Mesenchymal stem cell (in vitro differentiated cells and primary cell): ENCODE measurements around the gene MAGT1.

Source experiments
- DNase-seq: peaks from one replicate; pipeline ENCODE4 v3.0.0-alpha.2; 2013
- H2AFZ ChIP-seq: one replicate; pipeline ENCODE4 v1.6.1; 2013; ENCODE audit warnings: low read depth, mild to moderate bottlenecking, control low read depth, inconsistent platforms, low read length, moderate library complexity
- H2AK5ac ChIP-seq: 2 replicates; pipeline ENCODE4 v1.6.1; 2013; ENCODE audit warnings: low read length, moderate library complexity, mild to moderate bottlenecking, inconsistent platforms; ENCODE audit not compliant: severe bottlenecking
- H2BK120ac ChIP-seq: one replicate; pipeline ENCODE4 v1.6.1; 2013; ENCODE audit warnings: low read depth, mild to moderate bottlenecking, inconsistent platforms, low read length, moderate library complexity
- H2BK12ac ChIP-seq, 2 experiments: one replicate each; pipeline ENCODE4 v1.6.1; 2013; ENCODE audit warnings: inconsistent platforms in 2 of 2, low read length in 2 of 2, mild to moderate bottlenecking in 2 of 2, moderate library complexity in 2 of 2, control low read depth in 1 of 2
- H2BK15ac ChIP-seq: one replicate; pipeline ENCODE4 v1.6.1; 2013; ENCODE audit warnings: mild to moderate bottlenecking, low read depth, inconsistent platforms; ENCODE audit not compliant: poor library complexity, severe bottlenecking
- H2BK5ac ChIP-seq: 2 replicates; pipeline ENCODE4 v1.6.1; 2013; ENCODE audit warnings: low read depth, mild to moderate bottlenecking, low read length, control low read depth, inconsistent platforms; ENCODE audit not compliant: poor library complexity, severe bottlenecking
- H3K14ac ChIP-seq, 2 experiments: one replicate each; pipeline ENCODE4 v1.6.1; 2013; ENCODE audit warnings: inconsistent platforms in 2 of 2, low read length in 2 of 2, control low read depth in 1 of 2, mild to moderate bottlenecking in 1 of 2, moderate library complexity in 1 of 2
- H3K18ac ChIP-seq, 2 experiments: one replicate each; pipeline ENCODE4 v1.6.1; 2013; ENCODE audit warnings: inconsistent platforms in 2 of 2, low read length in 2 of 2, control low read depth in 1 of 2, low read depth in 1 of 2, mild to moderate bottlenecking in 1 of 2
- H3K23ac ChIP-seq, 2 experiments: one replicate each; pipeline ENCODE4 v1.6.1; 2013; ENCODE audit warnings: inconsistent platforms in 2 of 2, low read length in 2 of 2, mild to moderate bottlenecking in 2 of 2, moderate library complexity in 2 of 2, control low read depth in 1 of 2
- H3K27ac ChIP-seq: 2 replicates; pipeline ENCODE4 v1.5.1; 2013; ENCODE audit warnings: mild to moderate bottlenecking, moderate library complexity, low read length, control low read depth, inconsistent platforms; ENCODE audit not compliant: poor library complexity, severe bottlenecking
- H3K27me3 ChIP-seq, 2 experiments: 2 replicates each; pipeline versions ENCODE4 v1.6.1 to v1.7.0; 2013; ENCODE audit warnings: low read length in 2 of 2, mild to moderate bottlenecking in 2 of 2, moderate library complexity in 2 of 2, control low read depth in 1 of 2, inconsistent platforms in 1 of 2; ENCODE audit not compliant: control insufficient read depth in 1 of 2, insufficient read depth in 1 of 2
- H3K36me3 ChIP-seq, 2 experiments: 2 replicates each; pipeline versions ENCODE4 v1.6.1 to v1.7.0; 2013; ENCODE audit warnings: low read length in 2 of 2, control low read depth in 1 of 2, inconsistent platforms in 1 of 2, low read depth in 1 of 2, mild to moderate bottlenecking in 1 of 2; ENCODE audit not compliant: insufficient read depth in 2 of 2, control insufficient read depth in 1 of 2
- H3K4ac ChIP-seq, 2 experiments: one replicate each; pipeline ENCODE4 v1.6.1; 2013; ENCODE audit warnings: inconsistent platforms in 2 of 2, low read length in 2 of 2, mild to moderate bottlenecking in 2 of 2, moderate library complexity in 2 of 2, control low read depth in 1 of 2, low read depth in 1 of 2
- H3K4me1 ChIP-seq: 2 replicates; pipeline ENCODE4 v1.6.1; 2013; ENCODE audit warnings: low read depth, low read length, control low read depth; ENCODE audit not compliant: control insufficient read depth, insufficient read depth
- H3K4me2 ChIP-seq: 2 replicates; pipeline ENCODE4 v1.6.1; 2013; ENCODE audit warnings: low read length, mild to moderate bottlenecking, inconsistent platforms; ENCODE audit not compliant: poor library complexity, severe bottlenecking
- H3K4me3 ChIP-seq, 2 experiments: 2 replicates each; pipeline versions ENCODE4 v1.5.1 to v1.7.0; 2013; ENCODE audit warnings: low read length in 2 of 2, mild to moderate bottlenecking in 2 of 2, control low read depth in 1 of 2, low read depth in 1 of 2; ENCODE audit not compliant: insufficient read depth in 1 of 2
- H3K79me1 ChIP-seq: replicated peaks from 2 replicates; pipeline ENCODE4 v1.6.1; 2013; ENCODE audit warnings: mild to moderate bottlenecking, control low read depth, low read length, inconsistent platforms; ENCODE audit not compliant: poor library complexity, severe bottlenecking
- H3K9ac ChIP-seq: 2 replicates; pipeline ENCODE4 v1.7.0; 2013; ENCODE audit warnings: mild to moderate bottlenecking, low read length, moderate library complexity
- H3K9me3 ChIP-seq: 2 replicates; pipeline ENCODE4 v1.7.0; 2013; ENCODE audit warnings: mild to moderate bottlenecking, low read length; ENCODE audit not compliant: control insufficient read depth
- H4K8ac ChIP-seq: one replicate; pipeline ENCODE4 v1.6.1; 2013; ENCODE audit warnings: inconsistent platforms, mild to moderate bottlenecking, low read length, moderate library complexity
- H4K91ac ChIP-seq: one replicate; pipeline ENCODE4 v1.6.1; 2013; ENCODE audit warnings: mild to moderate bottlenecking, low read length, inconsistent platforms
- WGBS: methylation state at CpG from one replicate; pipeline ENCODE4 v1.1.7; 2013; ENCODE audit warnings: mixed read lengths; 5-methylcytosine and 5-hydroxymethylcytosine counted together

MAGT1 gene

GRCh38 chrX:77917294-77917933, 22.2 kb upstream of the MAGT1 start:
- Histone ChIP-seq H2BK15ac (no peak overlapping the region), H3K4ac (no peak overlapping the region)

DNA sequence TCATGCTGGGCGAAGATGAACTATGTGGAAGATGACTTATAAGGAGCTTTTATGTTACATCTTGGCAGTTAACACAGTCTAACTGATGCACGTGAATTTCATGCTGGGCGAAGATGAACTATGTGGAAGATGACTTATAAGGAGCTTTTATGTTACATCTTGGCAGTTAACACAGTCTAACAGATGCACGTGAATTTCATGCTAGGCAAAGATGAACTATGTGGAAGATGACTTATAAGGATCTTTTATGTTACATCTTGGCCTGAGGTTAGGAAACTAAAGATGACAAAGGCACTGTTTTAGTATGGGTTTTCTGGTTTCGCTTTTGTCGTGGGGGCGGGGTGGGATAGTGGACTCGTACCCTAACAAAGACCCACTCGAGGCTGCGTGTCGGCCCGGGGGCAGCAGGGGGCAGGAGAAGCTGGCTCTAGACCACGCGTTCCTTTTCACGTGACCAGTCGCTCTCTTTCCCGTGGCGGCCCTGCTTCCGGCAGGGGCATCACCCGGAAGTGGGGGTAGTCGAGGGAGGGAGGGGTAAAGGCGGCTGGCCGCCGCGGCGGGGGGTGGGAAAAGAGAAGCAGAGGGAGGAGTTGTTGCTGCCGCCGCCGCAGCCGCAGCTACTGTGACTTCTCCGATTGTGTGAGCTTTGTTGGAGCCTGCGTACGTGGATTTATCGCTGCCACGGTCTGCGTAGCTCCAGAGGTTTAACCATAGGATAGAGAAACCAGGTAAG, 15.0 kb upstream of the MAGT1 start, which contains the start of gene ATP7A:
ATP7A (plus strand) TSS at position 586 of the 733 bp plus-strand sequence. CDS start 60,949 bp downstream, outside the sequence.
- Histone ChIP-seq H4K91ac (no peak within 1 kb of the TSS), H3K36me3 (peaks cover 3 to 6% of the 10 kb centered on the region in 2 experiments), H3K4me3 (peak within 1 kb of the TSS; percentile 59 to 87), H3K4ac (no peak within 1 kb of the TSS), H3K14ac (no peak within 1 kb of the TSS), H2BK120ac (no peak within 1 kb of the TSS), H3K4me2 (peak within 1 kb of the TSS; percentile 50), H3K18ac (peak within 1 kb of the TSS in 1 of 2 experiments; percentile 54), H2AFZ (peak within 1 kb of the TSS; percentile 43), H3K79me1 (peaks cover 1% of the 10 kb centered on the region), H2BK5ac (no peak within 1 kb of the TSS), H2BK12ac (no peak within 1 kb of the TSS), H3K9me3 (no peaks in the 10 kb centered on the region), H3K27ac (peak within 1 kb of the TSS; percentile 75), H3K9ac (peak within 1 kb of the TSS; percentile 95), H2AK5ac (no peak within 1 kb of the TSS), H3K23ac (no peak within 1 kb of the TSS), H2BK15ac (no peak within 1 kb of the TSS), H3K4me1 (peaks cover 1% of the 10 kb centered on the region), H4K8ac (no peak within 1 kb of the TSS), H3K27me3 (no peaks in the 10 kb centered on the region)
- WGBS, result 12% methylated on average over 25 of the region's 36 CpGs
- DNase-seq, result peak; percentile 92

More at GRCh38 chrX:77917294-77917933, 22.2 kb upstream of the MAGT1 start:
- Histone ChIP-seq H2BK12ac (no peak overlapping the region), H3K27ac (no peak overlapping the region), H2AFZ (no peak overlapping the region), H3K4me3 (no peak overlapping the region), H3K79me1 (peaks cover 1% of the 10 kb centered on the region), H3K4me1 (no peaks in the 10 kb centered on the region), H4K91ac (no peak overlapping the region), H2AK5ac (no peak overlapping the region), H3K14ac (no peak overlapping the region), H2BK120ac (no peak overlapping the region), H2BK5ac (no peak overlapping the region), H4K8ac (no peak overlapping the region), H3K4me2 (no peak overlapping the region), H3K36me3 (no peaks in the 10 kb centered on the region), H3K23ac (no peak overlapping the region), H3K18ac (no peak overlapping the region), H3K9ac (no peak overlapping the region), H3K27me3 (no peaks in the 10 kb centered on the region), H3K9me3 (no peaks in the 10 kb centered on the region)
- WGBS, result 95% methylated on average over 2 of the region's 2 CpGs
- no peak for DNase-seq

DNA sequence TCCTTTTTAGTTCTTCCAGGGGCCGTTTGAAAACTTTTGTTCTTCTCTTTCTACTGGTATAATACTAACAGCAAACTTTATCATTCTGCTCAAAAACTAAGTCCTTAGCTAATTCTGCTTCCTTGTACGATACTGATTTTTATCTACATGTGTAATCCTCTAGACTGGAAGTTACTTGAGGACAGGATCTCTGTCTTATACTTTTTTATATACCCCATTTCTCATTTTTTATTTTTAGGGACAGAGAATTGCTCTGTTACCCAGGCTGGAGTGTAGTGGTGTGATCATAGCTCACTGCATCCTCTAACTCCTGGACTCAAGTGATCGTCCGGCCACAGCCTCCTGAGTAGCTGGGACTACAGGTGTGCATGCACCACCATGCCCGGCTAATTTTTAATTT, 6.3 kb upstream of the MAGT1 start:
- Histone ChIP-seq H2BK5ac (no peak overlapping the region), H2BK15ac (no peak overlapping the region), H3K79me1 (no peaks in the 10 kb centered on the region), H3K27me3 (no peaks in the 10 kb centered on the region), H3K4me2 (no peak overlapping the region), H3K9me3 (no peaks in the 10 kb centered on the region), H3K4me3 (no peak overlapping the region), H3K4me1 (no peaks in the 10 kb centered on the region), H3K27ac (no peak overlapping the region), H4K91ac (no peak overlapping the region), H3K18ac (no peak overlapping the region), H3K9ac (peak overlapping the region; percentile 99), H2AFZ (no peak overlapping the region), H3K23ac (no peak overlapping the region), H2BK120ac (no peak overlapping the region), H3K4ac (no peak overlapping the region), H2BK12ac (no peak overlapping the region), H2AK5ac (no peak overlapping the region), H3K36me3 (peaks cover 6 to 29% of the 10 kb centered on the region in 2 experiments), H4K8ac (no peak overlapping the region), H3K14ac (no peak overlapping the region)
- DNase-seq, result no peak
- WGBS, result 93% methylated on average over 4 of the region's 5 CpGs

GRCh38 chrX:77900688-77901087, 5.5 kb upstream of the MAGT1 start:
- Histone ChIP-seq H2BK12ac (no peak overlapping the region), H3K4ac (no peak overlapping the region), H3K4me2 (no peak overlapping the region), H4K91ac (no peak overlapping the region), H3K4me3 (peak overlapping the region in 1 of 2 experiments; percentile 91), H3K27me3 (no peaks in the 10 kb centered on the region), H2BK120ac (no peak overlapping the region), H2BK15ac (no peak overlapping the region), H2AFZ (no peak overlapping the region), H3K4me1 (no peaks in the 10 kb centered on the region), H3K14ac (no peak overlapping the region), H3K18ac (no peak overlapping the region), H3K27ac (no peak overlapping the region), H3K9ac (peak overlapping the region; percentile 99), H3K79me1 (no peaks in the 10 kb centered on the region), H3K36me3 (peaks cover 4 to 22% of the 10 kb centered on the region in 2 experiments), H3K23ac (no peak overlapping the region), H4K8ac (no peak overlapping the region), H2AK5ac (no peak overlapping the region), H3K9me3 (no peaks in the 10 kb centered on the region), H2BK5ac (no peak overlapping the region)
- DNase-seq, result peak; percentile 47
- WGBS, result no CpG with 5 or more reads among the region's 1 CpG
